Activated naive CD4-positive, alpha-beta T cell treated with Interleukin-2 at 50 U/mL for 16 hours (primary cell): ENCODE measurements around the gene GPR15.
A peak's percentile ranks its signal among the peaks of the same experiment; 100 is the strongest.

ENCODE experiments used
- DNase-seq: peaks from one replicate; pipeline ENCODE4 v3.0.0-alpha.2; 2020

GPR15 gene

DNA sequence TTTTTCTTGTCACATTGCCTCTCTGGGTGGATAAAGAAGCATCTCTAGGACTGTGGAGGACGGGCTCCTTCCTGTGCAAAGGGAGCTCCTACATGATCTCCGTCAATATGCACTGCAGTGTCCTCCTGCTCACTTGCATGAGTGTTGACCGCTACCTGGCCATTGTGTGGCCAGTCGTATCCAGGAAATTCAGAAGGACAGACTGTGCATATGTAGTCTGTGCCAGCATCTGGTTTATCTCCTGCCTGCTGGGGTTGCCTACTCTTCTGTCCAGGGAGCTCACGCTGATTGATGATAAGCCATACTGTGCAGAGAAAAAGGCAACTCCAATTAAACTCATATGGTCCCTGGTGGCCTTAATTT lies 478 bp downstream of the GPR15 start:
- DNase-seq, result no peak

DNA sequence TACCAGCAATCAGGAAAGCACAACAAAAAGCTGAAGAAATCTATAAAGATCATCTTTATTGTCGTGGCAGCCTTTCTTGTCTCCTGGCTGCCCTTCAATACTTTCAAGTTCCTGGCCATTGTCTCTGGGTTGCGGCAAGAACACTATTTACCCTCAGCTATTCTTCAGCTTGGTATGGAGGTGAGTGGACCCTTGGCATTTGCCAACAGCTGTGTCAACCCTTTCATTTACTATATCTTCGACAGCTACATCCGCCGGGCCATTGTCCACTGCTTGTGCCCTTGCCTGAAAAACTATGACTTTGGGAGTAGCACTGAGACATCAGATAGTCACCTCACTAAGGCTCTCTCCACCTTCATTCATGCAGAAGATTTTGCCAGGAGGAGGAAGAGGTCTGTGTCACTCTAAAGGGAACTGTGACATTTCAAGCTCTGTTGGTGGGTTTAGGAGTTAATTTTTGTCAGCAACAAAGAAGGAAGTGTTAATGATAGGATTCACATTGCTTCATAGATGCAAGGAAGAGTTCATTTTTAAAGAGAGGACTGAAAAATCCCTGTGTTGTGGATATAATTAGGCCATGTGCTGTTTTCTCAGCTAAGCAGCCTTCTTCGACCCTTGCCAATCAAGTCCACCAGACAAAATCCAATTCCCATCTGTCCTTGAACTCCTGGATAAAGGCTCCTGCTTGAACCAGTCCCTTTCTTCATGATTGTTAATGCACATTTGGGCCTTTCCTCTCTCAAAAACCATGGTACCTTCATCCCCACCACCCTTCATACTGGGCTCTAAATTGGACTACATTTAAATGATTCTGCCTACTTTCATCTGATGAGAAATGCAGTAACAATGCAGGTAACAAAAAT lies 1.2 kb downstream of the GPR15 start:
- no peak for DNase-seq

DNA sequence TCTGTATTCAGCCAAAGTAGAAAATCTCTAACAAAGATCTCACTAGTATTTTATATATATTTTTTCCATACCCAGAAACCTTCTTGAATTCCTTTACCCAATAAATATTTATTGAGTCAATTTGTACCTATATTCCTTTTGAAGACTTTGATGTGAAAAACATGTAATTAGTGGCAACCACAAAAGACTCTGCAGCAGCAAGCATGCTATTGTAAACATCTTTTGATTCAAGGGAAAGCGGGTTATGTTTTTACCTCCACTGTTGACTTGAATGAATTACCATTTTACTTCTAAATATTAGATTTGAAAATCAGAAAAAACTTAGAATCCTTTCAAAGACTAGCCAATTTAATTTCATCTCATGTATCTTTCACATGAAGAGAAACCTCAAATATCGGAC lies 2.4 kb downstream of the GPR15 start:
- no peak for DNase-seq

DNA sequence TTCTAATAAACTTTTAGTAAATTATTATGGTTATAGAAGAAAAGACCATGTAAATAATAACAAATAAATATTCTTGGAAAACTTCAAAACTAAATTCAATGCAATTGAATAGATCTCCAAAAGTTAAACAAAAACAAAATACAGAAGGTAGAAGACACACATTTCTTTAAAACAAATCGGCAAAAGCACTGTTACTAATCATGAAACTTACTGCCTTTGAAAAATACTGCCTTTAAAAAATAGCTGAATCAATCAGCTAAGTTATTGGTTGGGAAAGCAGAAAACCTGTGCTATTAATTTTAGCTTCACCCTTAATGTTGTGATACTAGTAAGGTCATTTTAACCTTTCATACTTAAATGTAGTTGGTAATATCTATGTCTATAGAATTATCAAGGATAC lies 3.0 kb downstream of the GPR15 start:
- no peak for DNase-seq

GRCh38 chr3:98536456-98537017 lies 4.8 kb downstream of the GPR15 start:
- no peak for DNase-seq

DNA sequence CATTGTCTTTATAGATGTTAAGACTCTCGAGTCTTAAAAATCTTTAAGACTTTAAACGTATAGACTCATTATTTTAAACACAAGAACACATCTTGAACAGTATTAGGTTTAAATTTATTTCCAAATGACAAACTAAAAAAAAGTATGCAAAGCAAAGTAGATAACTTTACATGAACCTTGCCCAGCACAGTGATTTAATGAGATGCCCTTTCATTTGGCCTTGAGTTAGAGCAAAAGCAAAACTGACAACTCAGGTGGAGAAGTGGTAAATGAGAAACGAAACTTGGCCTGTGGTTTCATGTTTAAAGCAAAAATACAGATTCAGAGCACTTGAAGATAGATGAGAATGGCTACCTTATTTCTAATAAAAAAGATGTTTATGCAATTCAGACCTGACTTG lies 8.6 kb downstream of the GPR15 start:
- DNase-seq, result no peak

GRCh38 chr3:98541695-98542094 lies 9.9 kb downstream of the GPR15 start:
- no peak for DNase-seq

DNA sequence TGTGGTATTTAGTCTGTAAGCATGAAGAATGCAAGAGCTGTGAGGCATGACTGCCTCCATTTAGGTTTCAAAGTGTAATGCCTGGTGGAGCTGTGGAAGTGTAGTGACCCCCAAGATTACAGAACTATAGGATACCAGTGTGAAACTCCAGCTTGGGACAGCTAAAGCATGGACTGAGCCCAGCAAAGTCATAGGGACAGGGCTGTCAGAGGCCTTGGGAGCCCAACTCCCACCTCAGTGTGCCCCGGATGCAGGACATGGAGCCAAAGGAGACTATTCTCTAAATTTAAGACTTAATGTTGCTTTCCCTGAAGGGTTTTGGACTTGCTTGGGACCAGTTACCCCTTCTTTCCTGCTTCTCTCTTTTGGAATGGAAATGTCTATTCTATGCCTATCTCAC lies 10.8 kb downstream of the GPR15 start:
- no peak for DNase-seq

- no peak for DNase-seq
Observed at GRCh38 chr3:98545940-98546339, 14.2 kb downstream of the GPR15 start.

DNA sequence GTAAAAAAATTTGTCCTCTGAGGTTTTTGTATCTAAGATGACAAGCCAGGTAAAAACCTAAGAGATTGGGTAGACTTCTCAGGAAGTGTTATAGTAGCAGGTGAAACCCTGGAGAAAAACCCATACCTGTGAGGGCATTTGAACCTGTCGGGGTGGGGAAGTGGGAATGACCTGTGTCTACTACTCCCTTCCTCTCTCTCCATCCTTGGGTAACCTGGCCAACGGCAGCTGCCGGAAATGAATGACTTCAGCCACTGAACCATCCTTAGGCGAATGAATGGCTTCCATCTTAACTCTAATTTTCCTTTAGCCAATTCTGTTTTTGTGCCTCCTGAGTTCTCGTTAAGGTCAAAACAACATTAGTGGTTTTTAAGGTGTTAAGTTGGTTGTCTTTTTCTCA lies 16.8 kb downstream of the GPR15 start:
- DNase-seq, result no peak

- no peak for DNase-seq
Observed at GRCh38 chr3:98550833-98551232, 19.1 kb downstream of the GPR15 start.

GRCh38 chr3:98551236-98551635 lies 19.5 kb downstream of the GPR15 start:
- no peak for DNase-seq

DNA sequence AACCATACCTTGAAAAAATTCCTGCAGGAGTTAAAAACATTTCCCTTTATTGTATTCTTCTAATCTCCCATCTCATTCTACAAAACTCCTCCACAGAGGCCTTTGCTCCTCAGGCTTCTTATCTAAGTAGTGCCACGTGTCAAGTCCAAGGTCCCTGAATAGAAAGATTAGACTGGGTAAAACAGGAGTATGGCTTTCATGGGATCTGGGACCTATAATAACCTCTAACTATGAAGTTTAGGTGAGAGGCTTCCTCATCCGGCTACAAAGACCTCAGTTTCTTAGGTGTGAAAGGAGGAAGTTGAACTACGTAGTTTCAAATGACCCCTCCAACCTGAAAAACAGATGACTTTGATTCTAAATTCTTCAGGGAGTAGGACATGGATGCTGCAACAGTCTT lies 20.0 kb downstream of the GPR15 start:
- no peak for DNase-seq

- no peak for DNase-seq
Observed at GRCh38 chr3:98552232-98553020, 20.6 kb downstream of the GPR15 start.

- DNase-seq, result no peak
Observed at GRCh38 chr3:98553021-98553563, 21.3 kb downstream of the GPR15 start.

DNA sequence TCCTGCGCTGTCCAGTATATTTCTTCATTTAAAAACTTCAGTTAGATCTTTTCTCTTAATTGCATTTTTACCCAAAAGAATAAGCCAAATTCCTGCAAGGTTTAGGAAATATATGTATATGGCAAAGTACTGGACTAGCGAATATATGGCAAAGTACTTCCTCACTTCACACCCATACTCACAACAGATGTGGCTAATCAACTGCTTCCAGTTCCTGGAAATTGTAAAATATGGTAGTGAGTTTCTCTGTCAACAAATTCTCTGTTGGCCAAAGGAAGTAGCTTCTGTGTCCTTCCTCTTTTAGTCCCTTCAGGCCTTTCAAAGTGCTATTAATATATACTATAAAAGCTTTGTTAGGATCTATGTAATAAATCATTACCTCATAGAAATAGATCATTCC lies 22.0 kb downstream of the GPR15 start:
- DNase-seq, result no peak

GRCh38 chr3:98554580-98554979 lies 22.8 kb downstream of the GPR15 start:
- DNase-seq, result no peak

DNA sequence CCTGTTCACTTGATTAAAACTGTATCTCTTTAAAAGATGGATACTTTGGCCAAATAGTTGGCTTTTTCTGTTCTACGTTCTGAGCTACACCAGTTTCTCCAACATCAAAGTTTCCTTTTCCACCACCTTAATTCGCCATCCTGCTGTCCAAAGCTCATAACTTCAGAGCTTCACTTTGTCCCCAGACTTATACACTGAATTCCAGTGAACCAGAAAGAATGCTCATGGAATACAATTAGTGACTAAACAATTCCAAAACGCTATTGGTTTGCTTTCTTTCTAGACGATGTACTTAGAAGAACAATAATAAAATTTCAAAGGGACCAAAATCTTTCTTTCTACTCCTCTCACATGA lies 23.2 kb downstream of the GPR15 start:
- no peak for DNase-seq

DNA sequence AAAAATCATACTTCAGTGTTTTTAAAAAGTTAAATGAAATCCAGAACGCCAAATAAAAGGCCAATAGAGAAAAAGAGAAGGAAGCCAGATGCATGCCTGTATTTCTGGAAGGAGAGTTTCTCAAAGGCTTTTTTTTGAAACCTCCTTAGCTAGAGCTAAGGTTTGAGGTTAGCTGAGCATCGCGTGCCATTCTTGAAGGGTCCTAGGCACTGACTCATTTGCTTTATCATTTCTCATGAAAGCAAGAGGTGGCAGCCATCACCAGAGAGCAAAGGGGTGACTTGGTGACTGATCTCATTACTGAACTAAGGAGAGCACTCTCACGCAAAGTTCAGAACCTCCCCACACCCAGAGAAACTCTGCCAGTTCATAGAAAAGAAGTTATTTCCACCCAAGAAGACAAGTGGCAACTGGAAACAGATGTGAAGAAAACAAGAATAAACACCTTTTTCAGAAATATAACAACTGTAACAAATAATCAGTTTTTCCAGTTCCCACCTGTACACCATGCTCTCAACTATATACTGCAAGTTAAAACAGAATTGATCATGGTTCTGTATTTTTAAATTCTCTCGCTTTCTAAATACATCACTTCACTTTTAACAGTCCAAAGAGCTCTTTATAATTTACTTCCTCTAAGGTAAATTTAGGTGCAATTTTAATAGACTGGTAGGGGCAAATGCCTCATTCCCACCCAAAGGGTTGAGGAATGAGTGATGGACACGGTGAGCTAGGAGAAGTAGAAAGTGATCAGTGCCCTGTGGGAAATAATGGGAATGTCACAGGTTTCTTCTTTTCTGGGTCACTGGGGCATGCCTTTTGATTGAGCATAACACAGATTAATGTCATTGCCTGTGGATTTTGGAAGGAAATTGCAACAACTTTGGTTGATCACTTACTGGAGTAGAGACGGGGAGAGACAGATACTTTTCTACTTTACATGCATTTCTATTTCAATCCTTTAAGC lies 24.7 kb downstream of the GPR15 start:
- DNase-seq, result peak; percentile 80

DNA sequence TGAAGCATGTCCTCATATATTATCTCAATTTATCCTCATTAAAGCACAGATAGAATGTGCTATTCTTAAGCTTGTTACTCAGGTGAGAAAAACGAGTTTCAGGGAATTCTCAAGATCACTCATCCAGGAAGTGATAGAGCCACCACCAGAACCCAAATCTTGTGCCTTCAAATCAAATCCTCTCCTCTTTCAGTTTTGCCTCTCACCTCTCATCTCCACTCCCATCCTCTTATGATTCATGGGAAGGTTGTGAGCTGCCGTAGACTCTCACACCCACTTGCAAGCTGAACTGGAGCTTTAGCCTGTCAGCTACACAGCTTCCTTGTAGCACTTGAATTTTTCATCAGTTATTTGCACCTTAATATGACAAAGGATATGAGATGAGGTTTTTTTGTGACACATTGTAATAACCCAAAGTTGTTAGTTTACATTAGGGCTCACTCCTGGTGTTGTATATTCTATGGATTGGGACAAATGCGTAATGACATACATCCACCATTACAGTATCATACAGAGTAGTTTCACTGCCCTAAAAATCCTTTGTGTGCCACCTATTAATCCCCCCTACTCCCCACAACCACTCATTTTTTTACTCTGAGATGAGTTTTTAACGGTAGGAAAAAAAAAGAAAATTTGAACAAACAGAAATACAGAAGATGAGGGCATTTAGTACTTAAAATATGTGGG lies 25.7 kb downstream of the GPR15 start:
- peak; percentile 66 for DNase-seq

- no peak for DNase-seq
Observed at GRCh38 chr3:98558100-98558827, 26.5 kb downstream of the GPR15 start.
